Left lung (tissue), 10 donors: ENCODE data around the gene ZNF407. TPM values are rescaled to one million over a fixed set of nuclear protein-coding genes. Genes with fewer than 3 reads are reported as not detected.

Source experiments
- ATAC-seq: fragments of 200-7000 bp; cut with Tn5 transposase; one replicate; pipeline ENCODE4 v1.9.1; 2020; ENCODE audit warnings: moderate library complexity
- DNase-seq, 4 donors: peaks; one replicate each; pipeline ENCODE4 v3.0.0-alpha.2; 2013 to 2020
- H3K27ac ChIP-seq, 2 donors: fragments of 200-600 bp; sonication (generic) in 1 of 2; one replicate each; pipeline versions ENCODE4 v1.5.0 to v1.8.0; 2020 to 2021
- H3K27me3 ChIP-seq, 2 donors: fragments of 200-600 bp; sonication (generic) in 1 of 2; one replicate each; pipeline versions ENCODE4 v1.5.0 to v1.8.0; 2020 to 2021
- H3K36me3 ChIP-seq, 2 donors: fragments of 200-600 bp; sonication (generic) in 1 of 2; one replicate each; pipeline versions ENCODE4 v1.5.0 to v1.8.0; 2020 to 2021
- H3K4me1 ChIP-seq, 2 donors: fragments of 200-600 bp; one replicate each; pipeline ENCODE4 v1.8.0; 2021
- H3K4me3 ChIP-seq, 2 donors: fragments of 200-600 bp; sonication (generic) in 1 of 2; one replicate each; pipeline versions ENCODE4 v1.5.0 to v1.8.0; 2020 to 2021; ENCODE audit warnings: mild to moderate bottlenecking in 1 of 2
- H3K9me3 ChIP-seq, 2 donors: fragments of 200-600 bp; sonication (generic) in 1 of 2; one replicate each; pipeline versions ENCODE4 v1.5.0 to v1.8.0; 2020 to 2021
- intact Hi-C, 2 donors: fragments of 100-400 bp; cut with DNase I; formaldehyde crosslinking; loops; one replicate each; pipeline versions ENCODE4 v1.11.2 to v1.14.2; 2022
- polyA plus RNA-seq, 6 donors: library from polyadenylated mRNA; unstranded; fragments of 120-200 nt; gene quantifications; one replicate each; pipeline ENCODE4 v1.2.1, GENCODE V29; 2013; ENCODE audit not compliant: insufficient read length in 6 of 6
- total RNA-seq, 2 donors: library from RNA; stranded (reverse); fragmentation: NEBNext Ultra II Directional; extraction: Animal tissue kit (Norgen Biotek cat#: 25700); gene quantifications; one replicate each; pipeline ENCODE4 v1.2.1, GENCODE V29; 2021
- TF ChIP-seq, protein P1 (sequence below), 2 donors: fragments of 200-600 bp; sonication (generic) in 1 of 2; IDR thresholded peaks; one replicate each; pipeline versions ENCODE4 v1.5.0 to v1.8.0; 2021; ENCODE audit warnings: antibody characterized with exemption in 2 of 2
- donor health status: DM: no; HTN: yes; CAD: no.
- donor health status: DM: no; HTN: no; CAD: no.

ZNF407 gene
- total and polyA plus RNA-seq, 8 donors = 10.3 to 16.7 (median 11.3) TPM

DNA sequence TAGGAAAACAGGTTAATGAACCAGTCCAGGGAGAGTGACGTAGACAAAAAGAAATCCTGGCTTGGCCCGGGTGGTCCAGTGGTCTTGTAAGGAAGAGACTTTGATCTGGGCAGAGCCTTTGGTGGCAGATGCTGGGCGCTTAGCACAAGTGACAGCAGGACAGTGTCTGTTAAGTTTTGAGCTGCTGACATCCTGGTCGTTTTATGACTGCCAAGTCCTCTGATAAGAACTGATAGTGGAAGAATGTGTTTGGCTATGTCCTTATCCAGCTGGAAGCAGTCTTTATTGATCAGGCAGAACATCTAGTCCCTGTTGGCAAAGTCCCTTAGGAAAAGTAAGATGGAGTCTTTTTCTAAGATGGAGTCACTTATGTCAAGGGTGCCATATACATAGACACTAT, 27.4 kb upstream of the ZNF407 start:
- ATAC-seq (no peak), DNase-seq (no peak)
- Histone ChIP-seq H3K4me1 (peaks cover 0 to 8% of the 10 kb centered on the region in 2 donors), H3K27me3 (no peaks in the 10 kb centered on the region), H3K36me3 (no peaks in the 10 kb centered on the region), H3K4me3 (no peak overlapping the region), H3K27ac (no peak overlapping the region), H3K9me3 (peaks cover 0 to 6% of the 10 kb centered on the region in 2 donors)
- intact Hi-C loops = no loop called here
- TF ChIP-seq, protein P1, sequence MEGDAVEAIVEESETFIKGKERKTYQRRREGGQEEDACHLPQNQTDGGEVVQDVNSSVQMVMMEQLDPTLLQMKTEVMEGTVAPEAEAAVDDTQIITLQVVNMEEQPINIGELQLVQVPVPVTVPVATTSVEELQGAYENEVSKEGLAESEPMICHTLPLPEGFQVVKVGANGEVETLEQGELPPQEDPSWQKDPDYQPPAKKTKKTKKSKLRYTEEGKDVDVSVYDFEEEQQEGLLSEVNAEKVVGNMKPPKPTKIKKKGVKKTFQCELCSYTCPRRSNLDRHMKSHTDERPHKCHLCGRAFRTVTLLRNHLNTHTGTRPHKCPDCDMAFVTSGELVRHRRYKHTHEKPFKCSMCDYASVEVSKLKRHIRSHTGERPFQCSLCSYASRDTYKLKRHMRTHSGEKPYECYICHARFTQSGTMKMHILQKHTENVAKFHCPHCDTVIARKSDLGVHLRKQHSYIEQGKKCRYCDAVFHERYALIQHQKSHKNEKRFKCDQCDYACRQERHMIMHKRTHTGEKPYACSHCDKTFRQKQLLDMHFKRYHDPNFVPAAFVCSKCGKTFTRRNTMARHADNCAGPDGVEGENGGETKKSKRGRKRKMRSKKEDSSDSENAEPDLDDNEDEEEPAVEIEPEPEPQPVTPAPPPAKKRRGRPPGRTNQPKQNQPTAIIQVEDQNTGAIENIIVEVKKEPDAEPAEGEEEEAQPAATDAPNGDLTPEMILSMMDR (IDR thresholded peaks at IDR 0.05) = no peak

DNA sequence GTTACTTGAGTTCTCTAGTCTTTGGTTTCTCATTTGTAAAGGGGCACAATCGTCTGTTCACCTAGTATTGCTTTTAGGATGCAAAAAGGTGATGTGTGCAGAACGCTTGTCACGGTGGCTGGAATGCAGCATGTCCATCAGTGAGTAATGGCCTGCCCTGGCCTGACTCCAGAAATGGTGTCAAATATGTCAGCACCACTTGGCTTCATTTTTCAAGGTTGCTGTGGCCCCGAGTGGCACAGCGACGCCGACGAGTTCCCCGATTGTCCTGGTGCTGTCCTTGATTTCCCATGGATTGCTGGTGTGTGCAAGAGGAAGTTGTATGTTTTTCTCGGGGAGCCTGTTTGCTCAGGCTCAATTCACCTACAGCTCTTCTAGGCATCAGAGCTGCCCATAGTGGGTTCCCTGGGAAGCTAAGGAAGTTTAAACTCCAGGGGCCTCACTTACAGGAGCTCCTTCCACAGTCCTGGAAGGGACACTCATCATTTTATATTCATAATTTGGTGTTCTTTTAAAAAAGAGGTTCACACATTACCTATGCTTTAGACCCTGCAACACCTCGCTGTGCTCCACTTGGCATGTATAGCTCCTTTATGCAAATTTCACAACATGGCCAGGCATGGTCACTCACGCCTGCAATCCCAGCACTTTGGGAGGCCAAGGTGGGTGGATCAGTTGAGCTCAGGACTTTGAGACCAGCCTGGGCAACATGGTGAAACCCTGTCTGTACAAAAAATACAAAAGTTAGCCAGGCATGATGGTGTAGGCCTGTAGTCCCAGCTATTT, 25.6 kb upstream of the ZNF407 start:
- TF ChIP-seq, protein P1 (IDR thresholded peaks at IDR 0.05) = no peak
- no peak for ATAC-seq
- intact Hi-C loops = no loop called here
- no peaks in the 10 kb centered on the region for H3K9me3 ChIP-seq
- DNase-seq = no peak
- H3K4me1 ChIP-seq = peaks cover 0 to 8% of the 10 kb centered on the region in 2 donors
- H3K27me3 ChIP-seq = no peaks in the 10 kb centered on the region
- no peak overlapping the region for H3K27ac ChIP-seq
- no peaks in the 10 kb centered on the region for H3K36me3 ChIP-seq
- H3K4me3 ChIP-seq = no peak overlapping the region

DNA sequence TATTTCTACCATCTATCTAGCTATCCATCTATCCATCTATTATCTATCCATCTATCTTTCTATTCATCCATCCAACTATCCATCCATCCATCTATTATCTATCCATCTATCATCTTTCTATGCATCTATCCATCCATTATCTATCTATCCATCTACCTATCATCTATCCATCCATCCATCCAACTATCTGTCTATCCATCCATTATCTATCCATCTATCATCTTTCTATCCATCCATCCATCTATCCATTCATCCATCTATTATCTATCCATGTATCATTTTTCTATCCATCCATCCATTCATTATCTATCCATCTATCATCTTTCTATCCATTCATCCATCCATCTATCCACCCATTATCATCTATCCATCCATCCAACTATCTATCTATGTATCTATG, 24.6 kb upstream of the ZNF407 start:
- H3K27me3 ChIP-seq = no peaks in the 10 kb centered on the region
- no peak overlapping the region for H3K4me3 ChIP-seq
- peaks cover 0 to 3% of the 10 kb centered on the region in 2 donors for H3K4me1 ChIP-seq
- H3K27ac ChIP-seq = no peak overlapping the region
- DNase-seq (no peak), ATAC-seq (no peak)
- intact Hi-C loops = no loop called here
- no peaks in the 10 kb centered on the region for H3K9me3 ChIP-seq
- H3K36me3 ChIP-seq = no peaks in the 10 kb centered on the region
- TF ChIP-seq, protein P1 (IDR thresholded peaks at IDR 0.05) = no peak

DNA sequence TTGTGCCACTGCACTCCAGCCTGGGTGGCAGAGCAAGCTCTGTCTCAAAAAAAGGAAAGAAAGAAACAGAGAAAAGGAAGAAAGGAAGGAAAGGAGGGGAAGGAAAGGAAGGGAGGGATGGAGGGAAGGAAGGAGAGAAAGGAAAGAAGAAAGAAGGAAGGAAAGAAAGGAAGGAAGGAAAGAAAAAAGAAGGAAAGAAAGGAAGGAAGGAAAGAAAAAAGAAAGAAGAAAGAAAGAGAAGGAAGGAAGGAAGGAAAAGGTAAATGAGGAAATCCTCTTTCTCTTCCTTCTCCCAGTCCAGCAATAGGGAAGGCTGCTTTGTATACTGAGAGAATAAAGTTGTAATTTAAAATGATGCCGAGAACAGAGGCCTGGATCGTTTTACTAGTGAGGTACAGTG, 22.8 kb upstream of the ZNF407 start:
- H3K4me1 ChIP-seq = no peaks in the 10 kb centered on the region
- no peaks in the 10 kb centered on the region for H3K9me3 ChIP-seq
- intact Hi-C loops = no loop called here
- DNase-seq (no peak), ATAC-seq (no peak)
- H3K4me3 ChIP-seq = no peak overlapping the region
- H3K27me3 ChIP-seq = no peaks in the 10 kb centered on the region
- no peak overlapping the region for H3K27ac ChIP-seq
- TF ChIP-seq, protein P1 (IDR thresholded peaks at IDR 0.05) = no peak
- no peaks in the 10 kb centered on the region for H3K36me3 ChIP-seq

DNA sequence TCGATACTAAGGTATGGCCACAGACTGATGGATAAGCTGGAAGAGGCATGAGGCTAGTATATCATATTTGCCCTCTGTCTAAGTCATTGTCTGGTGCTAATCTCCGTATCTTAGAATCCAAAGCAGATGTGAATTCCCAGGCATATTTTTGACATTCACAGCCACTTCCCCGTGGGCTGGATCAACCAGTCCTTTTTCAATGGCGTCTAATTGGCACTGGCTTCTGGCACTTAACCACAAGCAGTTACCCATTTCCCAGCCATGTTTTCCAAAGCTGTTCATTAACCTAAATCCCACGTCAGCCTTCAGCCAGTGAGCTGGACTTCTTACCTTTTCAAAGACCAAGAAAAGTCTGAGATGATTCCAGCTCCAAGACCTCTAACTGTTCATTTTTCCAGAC, 20.7 kb upstream of the ZNF407 start:
- Histone ChIP-seq H3K27me3 (no peaks in the 10 kb centered on the region), H3K27ac (no peak overlapping the region), H3K36me3 (no peaks in the 10 kb centered on the region), H3K4me1 (peaks cover 0 to 5% of the 10 kb centered on the region in 2 donors), H3K9me3 (no peaks in the 10 kb centered on the region), H3K4me3 (no peak overlapping the region)
- intact Hi-C loops = no loop called here
- ATAC-seq (no peak), DNase-seq (no peak)
- TF ChIP-seq, protein P1 (IDR thresholded peaks at IDR 0.05) = no peak
